Hypothalamus (tissue), 51 donors: ENCODE data around the gene CENPA.

Experiments used
- DNase-seq, 51 donors: peaks; one replicate each; lab custom pipeline; 2025; lab: John Stamatoyannopoulos, UW

The CENPA gene

DNA sequence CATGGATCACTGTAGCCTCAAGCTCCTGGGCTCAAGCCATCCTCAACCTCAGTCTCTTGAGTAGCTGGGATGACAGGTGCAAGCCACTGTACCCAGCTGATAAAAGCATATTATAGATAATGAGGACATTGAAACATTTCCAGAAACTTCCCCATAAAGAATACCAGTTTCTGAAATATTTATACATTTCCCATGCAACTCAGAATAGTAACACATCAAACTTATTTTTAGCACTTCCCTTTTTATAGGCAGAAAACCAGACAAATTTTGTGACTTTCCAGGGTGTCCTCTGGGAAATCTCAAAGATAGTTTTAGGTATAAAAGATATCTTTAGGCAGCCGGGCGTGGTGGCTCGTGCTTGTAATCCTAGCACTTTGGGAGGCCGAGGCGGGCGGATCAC, 37.0 kb downstream of the CENPA start:
- no peak for DNase-seq

DNA sequence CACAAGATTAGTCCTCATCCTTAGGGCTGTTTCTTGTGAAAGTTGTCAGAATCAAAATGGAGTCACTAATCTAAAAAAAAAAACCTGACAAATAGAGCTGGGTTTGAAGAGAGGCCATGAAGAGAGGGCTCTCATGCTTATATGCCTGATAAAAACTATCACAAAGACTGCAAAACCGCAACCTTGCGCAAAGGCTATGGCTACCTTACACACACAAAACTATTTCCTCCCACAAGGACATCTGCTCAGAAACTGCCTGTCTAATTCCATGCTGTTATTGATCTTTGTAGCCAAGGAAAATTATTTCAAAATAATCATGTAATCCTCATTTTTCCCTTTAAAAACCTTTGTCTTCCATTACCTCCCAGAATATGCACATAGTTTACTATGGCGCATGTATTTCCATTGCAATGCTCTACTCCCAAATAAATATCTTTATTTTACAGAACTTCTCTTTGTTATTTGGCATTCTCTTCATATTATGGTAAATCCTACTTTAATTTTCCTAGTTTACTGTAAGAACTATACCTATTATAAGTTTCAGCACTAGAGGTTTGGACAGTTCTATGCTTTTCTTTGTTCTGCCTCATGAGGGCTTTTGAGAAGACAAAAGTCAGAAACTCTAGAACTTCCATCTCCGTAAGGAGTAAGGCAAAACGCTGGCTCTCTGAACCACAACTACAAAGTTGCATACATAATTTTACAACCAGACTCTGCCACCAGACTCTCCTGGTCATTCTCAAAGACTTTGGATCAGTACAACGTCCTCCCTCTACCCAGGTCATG, 52.5 kb downstream of the CENPA start:
- DNase-seq, result no peak

DNA sequence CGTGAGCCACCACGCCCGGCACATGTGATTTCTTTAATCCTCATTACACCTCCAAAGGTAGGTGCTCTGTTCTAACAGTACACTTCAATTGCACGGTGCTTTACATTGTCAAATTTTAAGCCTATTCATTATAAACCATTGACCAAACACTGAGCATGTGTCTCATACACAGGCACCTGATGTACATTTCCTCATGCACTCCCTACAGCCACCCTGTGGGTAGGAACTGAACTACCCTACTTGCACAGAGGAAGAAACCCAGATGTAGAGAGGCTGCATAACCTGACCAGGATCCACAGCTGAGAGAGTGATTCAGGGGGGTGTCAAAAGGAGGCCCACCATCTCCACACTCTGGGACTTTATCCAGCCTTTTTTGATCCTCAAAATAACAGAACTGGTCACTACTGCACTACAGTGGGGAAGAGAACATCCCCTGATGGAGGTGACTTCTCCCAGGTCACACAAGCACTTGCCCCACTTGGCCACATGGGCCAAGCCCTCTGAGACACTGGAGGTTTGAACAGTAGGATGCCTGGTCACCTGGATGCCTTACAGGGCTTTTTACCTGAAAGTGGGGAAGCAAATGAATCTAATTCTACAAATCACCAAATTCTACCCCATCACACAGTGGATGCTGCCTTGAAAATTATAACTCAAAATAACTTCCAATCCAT, 55.2 kb downstream of the CENPA start:
- DNase-seq, result no peak

DNA sequence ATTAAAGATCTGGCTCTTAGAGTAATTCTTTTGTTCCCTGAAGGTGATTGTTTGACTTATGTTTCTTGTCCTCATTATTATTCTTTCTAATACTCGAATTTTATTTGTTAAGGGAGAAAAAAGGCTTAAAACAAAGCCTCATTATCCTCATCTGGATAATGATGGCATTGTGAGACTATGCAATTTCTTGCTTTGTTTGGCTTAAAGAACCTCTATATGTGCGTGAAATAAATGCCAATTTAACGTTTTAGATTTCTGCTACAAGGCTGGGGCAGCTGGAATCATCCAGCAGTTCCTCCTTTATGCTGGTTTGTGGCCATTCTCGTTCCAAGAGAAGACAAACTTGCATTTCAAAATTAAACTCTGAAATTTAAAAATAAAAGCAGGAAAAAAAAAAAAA, 57.2 kb downstream of the CENPA start:
- DNase-seq, result no peak
